Neutrophil (primary cell): Measurements from ENCODE around the gene IL4.

ENCODE experiments used
- H3K27ac ChIP-seq: fragments of 200-600 bp; sonication (generic); 2 replicates; pipeline ENCODE4 v1.5.1; 2016; ENCODE audit warnings: mild to moderate bottlenecking, moderate library complexity
- H3K27me3 ChIP-seq: fragments of 200-600 bp; sonication (generic); 2 replicates; pipeline ENCODE4 v1.6.0; 2016; ENCODE audit warnings: mild to moderate bottlenecking
- H3K36me3 ChIP-seq: fragments of 200-600 bp; sonication (generic); 2 replicates; pipeline ENCODE4 v1.5.1; 2017
- H3K4me1 ChIP-seq, 2 experiments: fragments of 200-600 bp in 1 of 2; sonication (generic) in 1 of 2; 1 replicate in 1 of 2; 2 replicates in 1 of 2; pipeline versions ENCODE4 v1.5.1 to v1.6.1; 2013 to 2016; ENCODE audit warnings: low read depth in 1 of 2, low read length in 1 of 2, mild to moderate bottlenecking in 1 of 2, moderate library complexity in 1 of 2; ENCODE audit not compliant: control insufficient read depth in 1 of 2, insufficient read depth in 1 of 2
- H3K4me3 ChIP-seq, 2 experiments: fragments of 200-600 bp in 1 of 2; sonication (generic) in 1 of 2; 1 replicate in 1 of 2; 2 replicates in 1 of 2; pipeline ENCODE4 v1.5.1; 2013 to 2016; ENCODE audit warnings: low read depth in 1 of 2, low read length in 1 of 2, mild to moderate bottlenecking in 1 of 2, moderate library complexity in 1 of 2
- H3K9me3 ChIP-seq: fragments of 200-600 bp; sonication (generic); 2 replicates; pipeline ENCODE4 v1.5.1; 2016
- CTCF ChIP-seq: fragments of 200-600 bp; sonication (generic); IDR thresholded peaks from 2 replicates; pipeline ENCODE4 v1.5.1; 2016; ENCODE audit warnings: antibody characterized with exemption

Gene IL4

GRCh38 chr5:132663771-132664695 lies 9.8 kb upstream of the IL4 start:
- no peak for TF ChIP-seq CTCF
- H3K9me3 ChIP-seq: no peaks in the 10 kb centered on the region
- no peaks in the 10 kb centered on the region for H3K4me1 ChIP-seq
- no peaks in the 10 kb centered on the region for H3K36me3 ChIP-seq
- H3K4me3 ChIP-seq: no peak overlapping the region
- H3K27me3 ChIP-seq: no peaks in the 10 kb centered on the region
- H3K27ac ChIP-seq: no peak overlapping the region

GRCh38 chr5:132664696-132665209 lies 9.0 kb upstream of the IL4 start:
- TF ChIP-seq CTCF: no peak
- Histone ChIP-seq H3K9me3 (no peaks in the 10 kb centered on the region), H3K36me3 (no peaks in the 10 kb centered on the region), H3K4me3 (no peak overlapping the region), H3K27me3 (no peaks in the 10 kb centered on the region), H3K4me1 (no peaks in the 10 kb centered on the region), H3K27ac (no peak overlapping the region)

GRCh38 chr5:132665574-132666080 lies 8.2 kb upstream of the IL4 start:
- H3K4me1 ChIP-seq: no peaks in the 10 kb centered on the region
- no peaks in the 10 kb centered on the region for H3K36me3 ChIP-seq
- H3K9me3 ChIP-seq: no peaks in the 10 kb centered on the region
- TF ChIP-seq CTCF: no peak
- H3K4me3 ChIP-seq: no peak overlapping the region
- no peak overlapping the region for H3K27ac ChIP-seq
- H3K27me3 ChIP-seq: no peaks in the 10 kb centered on the region

GRCh38 chr5:132666310-132667123 lies 7.3 kb upstream of the IL4 start:
- H3K9me3 ChIP-seq: no peaks in the 10 kb centered on the region
- no peak for TF ChIP-seq CTCF

GRCh38 chr5:132667309-132667708 lies 6.5 kb upstream of the IL4 start:
- Histone ChIP-seq H3K4me1 (no peaks in the 10 kb centered on the region), H3K27me3 (no peaks in the 10 kb centered on the region), H3K27ac (no peak overlapping the region), H3K36me3 (no peaks in the 10 kb centered on the region), H3K4me3 (no peak overlapping the region), H3K9me3 (no peaks in the 10 kb centered on the region)
- TF ChIP-seq CTCF: no peak

More at GRCh38 chr5:132666310-132667123, 7.3 kb upstream of the IL4 start:
- Histone ChIP-seq H3K4me3 (no peak overlapping the region), H3K4me1 (no peaks in the 10 kb centered on the region), H3K27me3 (no peaks in the 10 kb centered on the region), H3K36me3 (no peaks in the 10 kb centered on the region), H3K27ac (no peak overlapping the region)
